Activated naive CD4-positive, alpha-beta T cell treated with Interleukin-2 at 50 U/mL for 16 hours (primary cell): ENCODE data around the gene LTA4H.

Experiments
- DNase-seq: peaks from one replicate; pipeline ENCODE4 v3.0.0-alpha.2; 2020

LTA4H gene

DNA sequence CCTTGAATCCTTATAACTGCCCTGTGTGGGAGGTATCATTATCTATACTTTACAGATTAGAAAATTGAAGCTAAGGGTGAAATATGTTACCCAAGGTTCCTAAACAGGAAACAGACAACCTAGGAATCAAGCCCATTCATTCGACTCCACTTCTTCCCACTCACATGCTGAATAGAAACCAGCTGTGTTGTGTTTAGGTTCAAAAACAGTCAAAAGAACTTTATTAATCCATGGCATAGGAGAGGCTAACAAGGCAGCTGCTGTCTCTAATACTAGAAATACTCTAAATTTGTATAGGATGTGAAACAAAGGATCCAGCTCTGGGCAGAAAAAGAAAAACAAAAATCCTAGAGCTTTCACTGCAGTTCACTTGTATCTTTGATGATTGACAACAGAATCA is 82.4 kb downstream of the LTA4H start:
- DNase-seq: no peak

DNA sequence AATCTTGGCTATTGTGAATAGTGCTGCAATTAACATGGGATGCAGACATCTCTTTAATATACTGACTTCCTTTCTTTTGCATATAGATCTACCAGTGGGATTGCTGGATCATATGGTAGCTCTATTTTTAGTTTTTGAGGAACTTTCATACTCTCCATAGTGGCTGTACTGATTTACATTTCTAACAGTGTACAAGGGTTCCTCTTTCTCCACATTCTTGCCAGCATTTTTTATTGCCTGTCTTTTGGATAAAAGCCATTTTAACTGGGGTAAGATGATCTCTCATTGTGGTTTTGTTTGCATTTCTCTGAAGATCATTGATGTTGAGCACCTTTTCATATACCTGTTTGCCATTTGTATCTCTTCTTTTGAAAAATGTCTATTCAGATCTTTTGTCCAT is 83.9 kb downstream of the LTA4H start:
- DNase-seq: no peak
